H9 (cell line): ENCODE data around the gene SRSF4. TPM values are rescaled to one million over a fixed set of nuclear protein-coding genes. Genes with fewer than 3 reads are reported as not detected.
A peak's percentile ranks its signal among the peaks of the same experiment; 100 is the strongest.
"Not testable (repeated sequence)": the region's sequence is repeated elsewhere in the genome, so short reads cannot be mapped to it uniquely, and the experiment has no call there.

Experiments used
- DNase-seq: peaks from one replicate; pipeline ENCODE4 v3.0.0-alpha.2; 2017
- H2AFZ ChIP-seq: one replicate; pipeline ENCODE4 v1.6.1; 2013; ENCODE audit warnings: mild to moderate bottlenecking, low read length, control low read depth, moderate library complexity
- H2AK5ac ChIP-seq: 2 replicates; pipeline ENCODE4 v1.6.1; 2013; ENCODE audit warnings: low read length, control low read depth, mixed read lengths; ENCODE audit not compliant: insufficient read length
- H2BK120ac ChIP-seq: one replicate; pipeline ENCODE4 v1.6.1; 2013; ENCODE audit warnings: low read depth, mild to moderate bottlenecking, low read length, control low read depth, inconsistent platforms; ENCODE audit not compliant: poor library complexity, severe bottlenecking
- H2BK12ac ChIP-seq: 2 replicates; pipeline ENCODE4 v1.6.1; 2013; ENCODE audit warnings: low read length, control low read depth, mixed read lengths, low read depth; ENCODE audit not compliant: insufficient read length
- H2BK15ac ChIP-seq: 2 replicates; pipeline ENCODE4 v1.6.1; 2013; ENCODE audit warnings: low read depth, low read length, control low read depth
- H2BK20ac ChIP-seq: one replicate; pipeline ENCODE4 v1.6.1; 2013; ENCODE audit warnings: low read depth, mild to moderate bottlenecking, low read length, control low read depth, inconsistent platforms; ENCODE audit not compliant: poor library complexity, severe bottlenecking
- H2BK5ac ChIP-seq: 2 replicates; pipeline ENCODE4 v1.6.1; 2013; ENCODE audit warnings: low read length, control low read depth, mixed read lengths; ENCODE audit not compliant: insufficient read length
- H3K14ac ChIP-seq: 2 replicates; pipeline ENCODE4 v1.6.1; 2013; ENCODE audit warnings: low read length, control low read depth; ENCODE audit not compliant: insufficient read depth
- H3K18ac ChIP-seq: 2 replicates; pipeline ENCODE4 v1.6.1; 2013; ENCODE audit warnings: low read depth, mild to moderate bottlenecking, mixed read lengths, low read length, control low read depth; ENCODE audit not compliant: insufficient read length
- H3K23ac ChIP-seq: 2 replicates; pipeline ENCODE4 v1.6.1; 2013; ENCODE audit warnings: low read length, control low read depth, mixed read lengths, low read depth; ENCODE audit not compliant: insufficient read length
- H3K23me2 ChIP-seq: 2 replicates; pipeline ENCODE4 v1.6.1; 2013; ENCODE audit warnings: low read depth, mild to moderate bottlenecking, mixed read lengths, low read length, control low read depth; ENCODE audit not compliant: insufficient read length, poor library complexity, severe bottlenecking
- H3K27ac ChIP-seq: 2 replicates; pipeline ENCODE4 v1.5.1; 2013; ENCODE audit warnings: low read length, control low read depth, mixed read lengths, low read depth; ENCODE audit not compliant: insufficient read length
- H3K27me3 ChIP-seq: 2 replicates; pipeline ENCODE4 v1.6.1; 2013; ENCODE audit warnings: low read length, control low read depth, inconsistent platforms; ENCODE audit not compliant: insufficient read depth
- H3K4ac ChIP-seq: 2 replicates; pipeline ENCODE4 v1.6.1; 2013; ENCODE audit warnings: low read depth, mild to moderate bottlenecking, control low read depth, inconsistent platforms, low read length, moderate library complexity
- H3K4me1 ChIP-seq: 2 replicates; pipeline ENCODE4 v1.6.1; 2013; ENCODE audit warnings: low read length, control low read depth, inconsistent platforms; ENCODE audit not compliant: insufficient read depth
- H3K4me2 ChIP-seq: 2 replicates; pipeline ENCODE4 v1.6.1; 2013; ENCODE audit warnings: low read length, control low read depth, mixed read lengths; ENCODE audit not compliant: insufficient read length, insufficient read depth
- H3K56ac ChIP-seq: 2 replicates; pipeline ENCODE4 v1.6.1; 2013; ENCODE audit warnings: low read depth, mild to moderate bottlenecking, mixed read lengths, low read length, control low read depth; ENCODE audit not compliant: insufficient read length
- H3K79me1 ChIP-seq: 2 replicates; pipeline ENCODE4 v1.6.1; 2013; ENCODE audit warnings: low read depth, mild to moderate bottlenecking, moderate library complexity, low read length, control low read depth, inconsistent platforms; ENCODE audit not compliant: insufficient read depth, poor library complexity, severe bottlenecking
- H3K79me2 ChIP-seq: 2 replicates; pipeline ENCODE4 v1.6.1; 2013; ENCODE audit warnings: low read length, control low read depth, inconsistent platforms; ENCODE audit not compliant: insufficient read depth
- H3K9ac ChIP-seq: 2 replicates; pipeline ENCODE4 v1.6.1; 2013; ENCODE audit warnings: low read length, control low read depth, mixed read lengths; ENCODE audit not compliant: insufficient read length; ENCODE audit errors: extremely low read depth
- H3K9me3 ChIP-seq: one replicate; pipeline ENCODE4 v1.6.1; 2013; ENCODE audit warnings: low read depth, low read length, inconsistent platforms; ENCODE audit not compliant: control insufficient read depth
- H3T11ph ChIP-seq: one replicate; pipeline ENCODE4 v1.6.1; 2013; ENCODE audit warnings: mild to moderate bottlenecking, low read length, control low read depth, inconsistent platforms
- H4K20me1 ChIP-seq: one replicate; pipeline ENCODE4 v1.6.1; 2013; ENCODE audit not compliant: control insufficient read depth, insufficient read length, insufficient read depth
- H4K5ac ChIP-seq: 2 replicates; pipeline ENCODE4 v1.6.1; 2013; ENCODE audit warnings: low read depth, mild to moderate bottlenecking, mixed read lengths, low read length, control low read depth; ENCODE audit not compliant: insufficient read length
- H4K8ac ChIP-seq: replicated peaks from 2 replicates; pipeline ENCODE4 v1.6.1; 2013; ENCODE audit warnings: low read length, control low read depth, mixed read lengths, low read depth; ENCODE audit not compliant: insufficient read length
- H4K91ac ChIP-seq: 2 replicates; pipeline ENCODE4 v1.6.1; 2013; ENCODE audit warnings: low read depth, mild to moderate bottlenecking, moderate library complexity, mixed read lengths, low read length, control low read depth; ENCODE audit not compliant: insufficient read length
- H3K27ac Mint-ChIP-seq, 3 experiments: 2 replicates in 2 of 3; 3 replicates in 1 of 3; pipeline ENCODE4 v1.8.0; 2020 to 2021; ENCODE audit warnings: mixed read lengths in 3 of 3, mild to moderate bottlenecking in 1 of 3, moderate library complexity in 1 of 3
- H3K27me3 Mint-ChIP-seq: 2 replicates; pipeline ENCODE4 v1.8.0; 2021; ENCODE audit warnings: low read depth, mild to moderate bottlenecking, moderate library complexity, mixed read lengths
- H3K36me3 Mint-ChIP-seq, 3 experiments: 2 replicates in 2 of 3; 3 replicates in 1 of 3; pipeline ENCODE4 v1.8.0; 2020 to 2021; ENCODE audit warnings: low read depth in 3 of 3, mixed read lengths in 3 of 3; ENCODE audit not compliant: insufficient read depth in 1 of 3
- H3K4me1 Mint-ChIP-seq, 2 experiments: 2 replicates each; pipeline ENCODE4 v1.8.0; 2020; ENCODE audit warnings: mixed read lengths in 2 of 2
- H3K4me3 Mint-ChIP-seq, 2 experiments: 2 replicates in 1 of 2; 3 replicates in 1 of 2; pipeline ENCODE4 v1.8.0; 2020 to 2021; ENCODE audit warnings: mild to moderate bottlenecking in 2 of 2, mixed read lengths in 2 of 2, moderate library complexity in 1 of 2
- H3K9me3 Mint-ChIP-seq, 2 experiments: 2 replicates in 1 of 2; 3 replicates in 1 of 2; pipeline ENCODE4 v1.8.0; 2020; ENCODE audit warnings: mild to moderate bottlenecking in 2 of 2, mixed read lengths in 2 of 2, moderate library complexity in 1 of 2
- WGBS: extraction: QIAGEN DNeasy Blood & Tissue Kit; methylation state at CpG from one replicate; pipeline ENCODE4 v1.1.7; 2013; ENCODE audit warnings: missing lambda C conversion rate, low lambda C conversion rate, mixed read lengths; ENCODE audit not compliant: insufficient read length; ENCODE audit errors: extremely low coverage; 5-methylcytosine and 5-hydroxymethylcytosine counted together
- total RNA-seq: library from RNA; stranded (reverse); gene quantifications from 2 replicates; pipeline ENCODE4 v1.2.1, GENCODE V29; 2021
- TF ChIP-seq, protein P1 (sequence below): fragments of 200-600 bp; sonication (generic); conservative IDR thresholded peaks from 3 replicates; pipeline ENCODE4 v1.8.0; 2021; ENCODE audit warnings: antibody characterized with exemption, mild to moderate bottlenecking

SRSF4 gene
- total RNA-seq, 1 experiment from 2014 or later = 90.6 TPM

- H3K27me3 ChIP-seq = no peaks in the 10 kb centered on the region
- no peak overlapping the region for H3K4ac ChIP-seq
- H2BK120ac ChIP-seq = no peak overlapping the region
- no peak overlapping the region for H3K18ac ChIP-seq
- no peak overlapping the region for H3K27ac ChIP-seq
- Mint-ChIP-seq H3K4me1 (peaks cover 19 to 22% of the 10 kb centered on the region in 2 experiments), H3K36me3 (peaks cover 10 to 45% (median 40%) of the 10 kb centered on the region in 3 experiments), H3K9me3 (no peaks in the 10 kb centered on the region), H3K4me3 (no peak overlapping the region), H3K27me3 (no peaks in the 10 kb centered on the region; the same call in 1 of the 2 replicates), H3K27ac (peak overlapping the region in 2 of 3 experiments; percentile 13 to 56; a peak in 3 of 7 replicates)
- H2AK5ac ChIP-seq = no peak overlapping the region
- WGBS = no CpG with 5 or more reads among the region's 7 CpGs
- no peak overlapping the region for H3K23ac ChIP-seq
- no peaks in the 10 kb centered on the region; the same call in 1 of the 2 replicates for H3K4me1 ChIP-seq
- no peak overlapping the region for H2BK5ac ChIP-seq
- no peaks in the 10 kb centered on the region for H4K20me1 ChIP-seq
- H3K79me1 ChIP-seq = no peaks in the 10 kb centered on the region
- no peak overlapping the region for H2BK12ac ChIP-seq
- H3K14ac ChIP-seq = no peak overlapping the region
- TF ChIP-seq, protein P1, sequence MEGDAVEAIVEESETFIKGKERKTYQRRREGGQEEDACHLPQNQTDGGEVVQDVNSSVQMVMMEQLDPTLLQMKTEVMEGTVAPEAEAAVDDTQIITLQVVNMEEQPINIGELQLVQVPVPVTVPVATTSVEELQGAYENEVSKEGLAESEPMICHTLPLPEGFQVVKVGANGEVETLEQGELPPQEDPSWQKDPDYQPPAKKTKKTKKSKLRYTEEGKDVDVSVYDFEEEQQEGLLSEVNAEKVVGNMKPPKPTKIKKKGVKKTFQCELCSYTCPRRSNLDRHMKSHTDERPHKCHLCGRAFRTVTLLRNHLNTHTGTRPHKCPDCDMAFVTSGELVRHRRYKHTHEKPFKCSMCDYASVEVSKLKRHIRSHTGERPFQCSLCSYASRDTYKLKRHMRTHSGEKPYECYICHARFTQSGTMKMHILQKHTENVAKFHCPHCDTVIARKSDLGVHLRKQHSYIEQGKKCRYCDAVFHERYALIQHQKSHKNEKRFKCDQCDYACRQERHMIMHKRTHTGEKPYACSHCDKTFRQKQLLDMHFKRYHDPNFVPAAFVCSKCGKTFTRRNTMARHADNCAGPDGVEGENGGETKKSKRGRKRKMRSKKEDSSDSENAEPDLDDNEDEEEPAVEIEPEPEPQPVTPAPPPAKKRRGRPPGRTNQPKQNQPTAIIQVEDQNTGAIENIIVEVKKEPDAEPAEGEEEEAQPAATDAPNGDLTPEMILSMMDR = no peak
- no peak overlapping the region for H2BK20ac ChIP-seq
- H4K91ac ChIP-seq = no peak overlapping the region
- H3K9me3 ChIP-seq = no peaks in the 10 kb centered on the region
- H3K79me2 ChIP-seq = no peaks in the 10 kb centered on the region
- no peaks in the 10 kb centered on the region for H3K23me2 ChIP-seq
- H2AFZ ChIP-seq = no peak overlapping the region
- H3K56ac ChIP-seq = no peak overlapping the region
- H3K4me2 ChIP-seq = no peak overlapping the region
- no peak for DNase-seq
- no peak overlapping the region for H2BK15ac ChIP-seq
- no peak overlapping the region for H3T11ph ChIP-seq
- no peak overlapping the region for H4K8ac ChIP-seq
- H3K9ac ChIP-seq = no peak overlapping the region
- no peak overlapping the region for H4K5ac ChIP-seq
These were observed 68.8 kb downstream of the SRSF4 start for GRCh38 chr1:29112705-29113412.

DNA sequence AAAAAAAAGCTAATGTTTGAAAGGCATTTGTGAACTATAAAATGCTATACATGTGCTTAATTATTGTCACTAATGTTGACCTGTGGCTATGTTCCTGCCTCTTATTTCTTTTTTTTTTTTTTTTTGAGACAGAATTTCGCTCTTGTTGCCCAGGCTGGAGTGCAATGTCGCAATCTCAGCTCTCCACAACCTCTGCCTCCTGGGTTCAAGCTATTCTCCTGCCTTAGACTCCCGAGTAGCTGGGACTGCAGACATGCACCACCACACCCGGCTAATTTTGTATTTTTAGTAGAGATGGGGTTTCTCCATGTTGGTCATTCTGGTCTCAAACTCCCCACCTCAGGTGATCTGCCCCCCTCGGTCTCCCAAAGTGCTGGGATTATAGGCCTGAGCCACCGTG, 73.7 kb downstream of the SRSF4 start:
- H2AK5ac ChIP-seq, H4K8ac ChIP-seq, H3K27me3 Mint-ChIP-seq, H3T11ph ChIP-seq, H3K9me3 ChIP-seq, H3K23me2 ChIP-seq, H3K18ac ChIP-seq, H3K23ac ChIP-seq, H4K5ac ChIP-seq, H3K79me1 ChIP-seq, H3K4me2 ChIP-seq, H3K4me3 Mint-ChIP-seq, H4K20me1 ChIP-seq, H2BK15ac ChIP-seq, H3K27me3 ChIP-seq, H3K4ac ChIP-seq, H2BK12ac ChIP-seq, H3K9me3 Mint-ChIP-seq, H3K9ac ChIP-seq, H3K27ac ChIP-seq, H2BK120ac ChIP-seq, H2BK20ac ChIP-seq, H3K4me1 ChIP-seq, H3K14ac ChIP-seq, H2BK5ac ChIP-seq, H3K79me2 ChIP-seq, H3K56ac ChIP-seq, H4K91ac ChIP-seq, DNase-seq, H2AFZ ChIP-seq: not testable (repeated sequence)
- Mint-ChIP-seq H3K36me3 (peaks cover 8 to 27% (median 22%) of the 10 kb centered on the region in 3 experiments), H3K4me1 (peaks cover 12 to 13% of the 10 kb centered on the region in 2 experiments), H3K27ac (peak overlapping the region in 2 of 3 experiments; percentile 55 to 70; a peak in 1 of 7 replicates)
- WGBS = no CpG with 5 or more reads among the region's 6 CpGs
